GM23338 (cell line): ENCODE data around the gene LRMDA.

Source experiments
- EZH2phosphoT487 ChIP-seq: fragments of 200-600 bp; sonication (generic); IDR thresholded peaks from one replicate; pipeline ENCODE4 v1.8.1; 2018; ENCODE audit warnings: antibody characterized with exemption; ENCODE audit not compliant: unreplicated experiment
- TF ChIP-seq, protein P1 (sequence below), 2 experiments: fragments of 200-600 bp in 1 of 2; sonication (generic) in 1 of 2; conservative IDR thresholded peaks; 2 replicates each; pipeline versions ENCODE4 v1.5.1 to v1.6.1; 2016 to 2017; ENCODE audit warnings: antibody characterized with exemption in 2 of 2, low read depth in 2 of 2, mild to moderate bottlenecking in 2 of 2, moderate library complexity in 1 of 2

DNA sequence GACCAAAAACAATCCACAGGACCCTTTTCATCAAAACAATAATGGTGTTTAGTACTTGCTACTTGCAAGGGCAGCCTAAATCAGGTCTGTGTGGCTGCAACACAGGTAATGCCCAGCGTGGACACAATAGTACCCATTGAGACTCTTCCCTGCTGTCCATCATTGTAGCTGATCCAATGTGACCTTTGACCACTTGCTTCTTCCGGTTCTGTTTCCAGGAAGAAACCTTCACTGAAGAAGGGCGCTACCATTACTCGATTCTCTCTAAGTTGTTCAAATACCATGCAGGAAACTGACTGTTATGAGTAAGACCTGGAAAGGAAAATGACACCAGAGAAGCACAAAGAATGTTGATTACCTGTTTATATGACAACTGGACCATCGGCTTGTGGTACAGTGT is 1128.9 kb downstream of the LRMDA start:
- TF ChIP-seq, protein P1, sequence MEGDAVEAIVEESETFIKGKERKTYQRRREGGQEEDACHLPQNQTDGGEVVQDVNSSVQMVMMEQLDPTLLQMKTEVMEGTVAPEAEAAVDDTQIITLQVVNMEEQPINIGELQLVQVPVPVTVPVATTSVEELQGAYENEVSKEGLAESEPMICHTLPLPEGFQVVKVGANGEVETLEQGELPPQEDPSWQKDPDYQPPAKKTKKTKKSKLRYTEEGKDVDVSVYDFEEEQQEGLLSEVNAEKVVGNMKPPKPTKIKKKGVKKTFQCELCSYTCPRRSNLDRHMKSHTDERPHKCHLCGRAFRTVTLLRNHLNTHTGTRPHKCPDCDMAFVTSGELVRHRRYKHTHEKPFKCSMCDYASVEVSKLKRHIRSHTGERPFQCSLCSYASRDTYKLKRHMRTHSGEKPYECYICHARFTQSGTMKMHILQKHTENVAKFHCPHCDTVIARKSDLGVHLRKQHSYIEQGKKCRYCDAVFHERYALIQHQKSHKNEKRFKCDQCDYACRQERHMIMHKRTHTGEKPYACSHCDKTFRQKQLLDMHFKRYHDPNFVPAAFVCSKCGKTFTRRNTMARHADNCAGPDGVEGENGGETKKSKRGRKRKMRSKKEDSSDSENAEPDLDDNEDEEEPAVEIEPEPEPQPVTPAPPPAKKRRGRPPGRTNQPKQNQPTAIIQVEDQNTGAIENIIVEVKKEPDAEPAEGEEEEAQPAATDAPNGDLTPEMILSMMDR (conservative IDR thresholded peaks at IDR 0.05; ENCODE audit: low read depth in 2 of 2): no peak
- no peak for TF ChIP-seq EZH2phosphoT487
